Activated naive CD4-positive, alpha-beta T cell treated with anti-CD3 and anti-CD28 coated beads for 36 hours (primary cell): Measurements from ENCODE around the gene SCYL1. TPM values are rescaled to one million over a fixed set of nuclear protein-coding genes. Genes with fewer than 3 reads are reported as not detected.
A peak's percentile ranks its signal among the peaks of the same experiment; 100 is the strongest.

Experiments used
- CTCF ChIA-PET: fragments of 350-600 bp; sonication (Branson Sonifier 250); formaldehyde crosslinking; loops from one replicate; lab custom pipeline; 2021; ENCODE audit warnings: antibody characterized with exemption; lab: Charles Lee
- DNase-seq: peaks from one replicate; pipeline ENCODE4 v3.0.0-alpha.2; 2020
- H3K27ac Mint-ChIP-seq: one replicate; pipeline ENCODE4 v1.8.0; 2021; ENCODE audit warnings: mild to moderate bottlenecking, mixed read lengths
- H3K27me3 Mint-ChIP-seq: one replicate; pipeline ENCODE4 v1.8.0; 2021; ENCODE audit warnings: low read depth, mixed read lengths
- H3K36me3 Mint-ChIP-seq: one replicate; pipeline ENCODE4 v1.8.0; 2021; ENCODE audit warnings: low read depth, mixed read lengths
- H3K4me1 Mint-ChIP-seq: one replicate; pipeline ENCODE4 v1.8.0; 2021; ENCODE audit warnings: low read depth, mixed read lengths
- H3K4me3 Mint-ChIP-seq: one replicate; pipeline ENCODE4 v1.8.0; 2021; ENCODE audit warnings: mild to moderate bottlenecking, moderate library complexity, mixed read lengths
- H3K9me3 Mint-ChIP-seq: one replicate; pipeline ENCODE4 v1.8.0; 2021; ENCODE audit warnings: mixed read lengths
- intact Hi-C: fragments of 100-400 bp; cut with micrococcal nuclease; formaldehyde crosslinking; loops from one replicate; pipeline ENCODE4 v1.15.1; 2023
- total RNA-seq, 2 experiments: library from RNA; stranded (reverse); gene quantifications; one replicate each; pipeline ENCODE4 v1.2.3, GENCODE V29; 2021

SCYL1 gene
- total RNA-seq, 2 experiments from 2014 or later, result 57.9 to 58.3 TPM

- H3K27ac Mint-ChIP-seq, result peak overlapping the region; percentile 72
- DNase-seq, result peak; percentile 61
- H3K4me3 Mint-ChIP-seq, result peak overlapping the region; percentile 59
- CTCF ChIA-PET, result interaction anchor here (0.5 to 2.5 kb wide), 7 partner anchors 8 to 22 kb away, joined by 3 to 9 read pairs (median 4); no protein-coding TSS in a partner anchor
- peaks cover 72% of the 10 kb centered on the region for H3K4me1 Mint-ChIP-seq
- intact Hi-C loops, result loop anchor here (1.0 kb wide), 1 partner anchor 11 kb away; no protein-coding TSS in a partner anchor
- H3K27me3 Mint-ChIP-seq, result no peaks in the 10 kb centered on the region
- H3K36me3 Mint-ChIP-seq, result no peaks in the 10 kb centered on the region
- H3K9me3 Mint-ChIP-seq, result no peaks in the 10 kb centered on the region
Observed at GRCh38 chr11:65488273-65489034, 36.4 kb upstream of the SCYL1 start.

GRCh38 chr11:65489035-65489705 lies 35.7 kb upstream of the SCYL1 start:
- H3K4me3 Mint-ChIP-seq, result no peak overlapping the region
- CTCF ChIA-PET, result interaction anchor here (1.3 to 2.5 kb wide), 4 partner anchors 9 to 73 kb away, joined by 3 to 9 read pairs (median 4); no protein-coding TSS in a partner anchor
- intact Hi-C loops, result no loop called here
- no peak for DNase-seq
- peaks cover 74% of the 10 kb centered on the region for H3K4me1 Mint-ChIP-seq
- no peaks in the 10 kb centered on the region for H3K9me3 Mint-ChIP-seq
- H3K27ac Mint-ChIP-seq, result peak overlapping the region; percentile 8
- no peaks in the 10 kb centered on the region for H3K36me3 Mint-ChIP-seq
- no peaks in the 10 kb centered on the region for H3K27me3 Mint-ChIP-seq

GRCh38 chr11:65489706-65490320 lies 35.1 kb upstream of the SCYL1 start:
- Mint-ChIP-seq H3K27ac (no peak overlapping the region), H3K4me3 (no peak overlapping the region), H3K9me3 (no peaks in the 10 kb centered on the region), H3K36me3 (peaks cover 3% of the 10 kb centered on the region), H3K4me1 (peaks cover 78% of the 10 kb centered on the region), H3K27me3 (no peaks in the 10 kb centered on the region)
- no peak for DNase-seq
- CTCF ChIA-PET, result interaction anchor here (1.3 to 2.5 kb wide), 4 partner anchors 10 to 73 kb away, joined by 3 to 9 read pairs (median 4); no protein-coding TSS in a partner anchor
- intact Hi-C loops, result loop anchor here (10.0 kb wide), 1 partner anchor 625 kb away; no protein-coding TSS in a partner anchor

GRCh38 chr11:65491163-65491465 lies 33.8 kb upstream of the SCYL1 start:
- CTCF ChIA-PET, result interaction anchor here (0.6 to 3.5 kb wide), 5 partner anchors 12 to 75 kb away, joined by 3 to 19 read pairs (median 4); no protein-coding TSS in a partner anchor
- Mint-ChIP-seq H3K4me1 (peaks cover 79% of the 10 kb centered on the region), H3K4me3 (no peak overlapping the region), H3K27me3 (no peaks in the 10 kb centered on the region), H3K27ac (peak overlapping the region; percentile 95), H3K9me3 (no peaks in the 10 kb centered on the region), H3K36me3 (peaks cover 3% of the 10 kb centered on the region)
- no peak for DNase-seq
- intact Hi-C loops, result loop anchor here (10.0 kb wide), 1 partner anchor 626 kb away; no protein-coding TSS in a partner anchor

GRCh38 chr11:65491614-65492386 lies 33.1 kb upstream of the SCYL1 start:
- DNase-seq, result no peak
- Mint-ChIP-seq H3K27ac (peak overlapping the region; percentile 95), H3K36me3 (peaks cover 3% of the 10 kb centered on the region), H3K9me3 (no peaks in the 10 kb centered on the region), H3K4me1 (peaks cover 83% of the 10 kb centered on the region), H3K27me3 (no peaks in the 10 kb centered on the region), H3K4me3 (peak overlapping the region; percentile 67)
- CTCF ChIA-PET, result interaction anchor here (0.6 to 3.5 kb wide), 7 partner anchors 13 to 76 kb away, joined by 3 to 20 read pairs (median 4); no protein-coding TSS in a partner anchor
- intact Hi-C loops, result loop anchor here (10.0 kb wide), 1 partner anchor 627 kb away; no protein-coding TSS in a partner anchor

GRCh38 chr11:65492387-65492636 lies 32.6 kb upstream of the SCYL1 start:
- Mint-ChIP-seq H3K27me3 (no peaks in the 10 kb centered on the region), H3K27ac (peak overlapping the region; percentile 95), H3K4me1 (peaks cover 81% of the 10 kb centered on the region), H3K36me3 (peaks cover 3% of the 10 kb centered on the region), H3K9me3 (no peaks in the 10 kb centered on the region), H3K4me3 (peak overlapping the region; percentile 67)
- intact Hi-C loops, result loop anchor here (10.0 kb wide), 1 partner anchor 628 kb away; no protein-coding TSS in a partner anchor
- DNase-seq, result no peak
- CTCF ChIA-PET, result interaction anchor here (0.6 to 3.5 kb wide), 3 partner anchors 13 to 24 kb away, joined by 4 to 20 read pairs (median 19); no protein-coding TSS in a partner anchor

- CTCF ChIA-PET, result interaction anchor here (0.9 to 3.5 kb wide), 4 partner anchors 11 to 24 kb away, joined by 6 to 20 read pairs (median 13); no protein-coding TSS in a partner anchor
Observed at GRCh38 chr11:65492637-65493366, 32.1 kb upstream of the SCYL1 start.

GRCh38 chr11:65493367-65494176 lies 31.3 kb upstream of the SCYL1 start:
- no peaks in the 10 kb centered on the region for H3K9me3 Mint-ChIP-seq
- CTCF ChIA-PET, result interaction anchor here (0.6 to 3.5 kb wide), 5 partner anchors 12 to 24 kb away, joined by 3 to 20 read pairs (median 7); no protein-coding TSS in a partner anchor
- DNase-seq, result no peak
- intact Hi-C loops, result loop anchor here (1.0 to 10.0 kb wide), 4 partner anchors 16 to 629 kb away; partner anchors contain the start of gene SLC25A45
- H3K4me1 Mint-ChIP-seq, result peaks cover 68% of the 10 kb centered on the region
- H3K36me3 Mint-ChIP-seq, result peaks cover 3% of the 10 kb centered on the region
- peak overlapping the region; percentile 95 for H3K27ac Mint-ChIP-seq
- H3K4me3 Mint-ChIP-seq, result peak overlapping the region; percentile 67
- no peaks in the 10 kb centered on the region for H3K27me3 Mint-ChIP-seq

More at GRCh38 chr11:65492637-65493366, 32.1 kb upstream of the SCYL1 start:
- H3K4me1 Mint-ChIP-seq, result peaks cover 76% of the 10 kb centered on the region
- peak overlapping the region; percentile 95 for H3K27ac Mint-ChIP-seq
- intact Hi-C loops, result loop anchor here (1.0 to 10.0 kb wide), 4 partner anchors 16 to 628 kb away; partner anchors contain the start of gene SLC25A45
- H3K9me3 Mint-ChIP-seq, result no peaks in the 10 kb centered on the region
- DNase-seq, result peak; percentile 81
- H3K27me3 Mint-ChIP-seq, result no peaks in the 10 kb centered on the region
- H3K36me3 Mint-ChIP-seq, result peaks cover 3% of the 10 kb centered on the region
- peak overlapping the region; percentile 67 for H3K4me3 Mint-ChIP-seq

- CTCF ChIA-PET, result interaction anchor here (1.0 to 17.7 kb wide), 10 partner anchors 9 to 77 kb away, joined by 4 to 359 read pairs (median 9); partner anchors contain the start of gene NEAT1
- intact Hi-C loops, result loop anchor here (1.0 to 10.0 kb wide), 7 partner anchors 19 to 719 kb away; partner anchors contain the start of genes NEAT1, SF1 and SLC25A45
- Mint-ChIP-seq H3K4me1 (peaks cover 45% of the 10 kb centered on the region), H3K27ac (no peak overlapping the region), H3K36me3 (peaks cover 3% of the 10 kb centered on the region), H3K27me3 (no peaks in the 10 kb centered on the region), H3K9me3 (no peaks in the 10 kb centered on the region), H3K4me3 (no peak overlapping the region)
- DNase-seq, result peak; percentile 43
Observed at GRCh38 chr11:65496304-65497140, 28.4 kb upstream of the SCYL1 start.
